HG02938 (cell line): ENCODE measurements around the gene HBZ.
"Not testable (repeated sequence)": the region's sequence is repeated elsewhere in the genome, so short reads cannot be mapped to it uniquely, and the experiment has no call there.

ENCODE experiments used
- ATAC-seq: cut with Tn5 transposase; IDR thresholded peaks from one replicate; pipeline ENCODE4 v1.9.1; 2021; ENCODE audit warnings: mild to moderate bottlenecking, moderate library complexity; ENCODE audit not compliant: unreplicated experiment

The HBZ gene

DNA sequence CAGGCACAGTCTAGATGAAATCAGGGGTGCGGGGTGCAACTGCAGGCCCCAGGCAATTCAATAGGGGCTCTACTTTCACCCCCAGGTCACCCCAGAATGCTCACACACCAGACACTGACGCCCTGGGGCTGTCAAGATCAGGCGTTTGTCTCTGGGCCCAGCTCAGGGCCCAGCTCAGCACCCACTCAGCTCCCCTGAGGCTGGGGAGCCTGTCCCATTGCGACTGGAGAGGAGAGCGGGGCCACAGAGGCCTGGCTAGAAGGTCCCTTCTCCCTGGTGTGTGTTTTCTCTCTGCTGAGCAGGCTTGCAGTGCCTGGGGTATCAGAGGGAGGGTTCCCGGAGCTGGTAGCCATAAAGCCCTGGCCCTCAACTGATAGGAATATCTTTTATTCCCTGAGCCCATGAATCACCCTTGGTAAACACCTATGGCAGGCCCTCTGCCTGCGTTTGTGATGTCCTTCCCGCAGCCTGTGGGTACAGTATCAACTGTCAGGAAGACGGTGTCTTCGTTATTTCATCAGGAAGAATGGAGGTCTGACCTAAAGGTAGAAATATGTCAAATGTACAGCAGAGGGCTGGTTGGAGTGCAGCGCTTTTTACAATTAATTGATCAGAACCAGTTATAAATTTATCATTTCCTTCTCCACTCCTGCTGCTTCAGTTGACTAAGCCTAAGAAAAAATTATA lies 25.7 kb downstream of the HBZ start:
- no peak for ATAC-seq

DNA sequence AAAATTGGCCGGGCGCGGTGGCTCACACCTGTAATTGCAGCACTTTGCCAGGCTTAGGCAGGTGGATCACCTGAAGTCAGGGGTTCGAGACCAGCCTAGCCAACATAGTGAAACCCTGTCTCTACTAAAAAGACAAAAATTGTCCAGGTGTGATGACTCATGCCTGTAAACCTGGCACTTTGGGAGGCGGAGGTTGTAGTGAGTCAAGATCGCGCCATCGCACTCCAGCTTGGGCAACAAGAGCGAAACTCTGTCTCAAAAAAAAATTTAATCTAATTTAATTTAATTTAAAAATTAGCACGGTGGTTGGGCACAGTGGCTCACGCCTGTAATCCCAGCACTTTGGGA lies 26.2 kb downstream of the HBZ start:
- ATAC-seq = no peak

DNA sequence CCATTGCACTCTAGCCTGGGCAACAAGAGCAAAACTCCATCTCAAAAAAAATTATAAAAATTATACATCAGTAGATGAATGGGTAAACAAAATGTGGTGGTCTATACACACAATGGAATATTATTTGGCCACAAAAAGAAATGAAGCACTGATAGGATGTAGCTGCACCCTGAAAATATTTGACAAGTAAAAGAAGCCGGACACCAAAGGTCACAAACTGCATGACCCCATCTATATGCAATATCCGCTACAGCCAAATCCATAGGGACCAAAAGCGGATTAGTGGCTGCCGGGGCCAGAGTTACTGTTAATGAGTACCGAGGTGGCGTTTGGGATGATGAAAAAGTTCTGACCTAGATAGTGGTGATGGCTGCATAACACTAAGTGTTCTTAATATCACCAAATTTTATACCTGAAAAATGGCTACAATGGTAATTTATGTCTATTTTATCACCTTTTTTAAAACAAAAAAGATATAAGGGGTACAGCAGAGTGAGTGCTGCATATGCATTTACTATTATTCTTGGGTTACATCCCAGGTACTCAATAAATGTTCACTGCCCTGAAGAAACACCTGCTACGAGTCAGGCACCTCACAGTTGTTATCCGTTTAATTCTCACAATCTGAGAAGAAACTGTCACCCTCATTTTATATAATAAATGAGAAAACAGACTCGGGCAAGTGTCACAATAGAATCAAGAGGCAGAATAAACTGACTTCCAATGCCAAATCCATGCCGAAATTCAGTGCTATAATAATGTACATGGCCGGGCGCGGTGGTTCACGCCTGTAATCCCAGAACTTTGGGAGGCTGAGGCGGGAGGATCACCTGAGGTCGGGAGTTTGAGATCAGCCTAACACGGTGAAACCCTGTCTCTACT lies 27.0 kb downstream of the HBZ start:
- ATAC-seq = no peak

DNA sequence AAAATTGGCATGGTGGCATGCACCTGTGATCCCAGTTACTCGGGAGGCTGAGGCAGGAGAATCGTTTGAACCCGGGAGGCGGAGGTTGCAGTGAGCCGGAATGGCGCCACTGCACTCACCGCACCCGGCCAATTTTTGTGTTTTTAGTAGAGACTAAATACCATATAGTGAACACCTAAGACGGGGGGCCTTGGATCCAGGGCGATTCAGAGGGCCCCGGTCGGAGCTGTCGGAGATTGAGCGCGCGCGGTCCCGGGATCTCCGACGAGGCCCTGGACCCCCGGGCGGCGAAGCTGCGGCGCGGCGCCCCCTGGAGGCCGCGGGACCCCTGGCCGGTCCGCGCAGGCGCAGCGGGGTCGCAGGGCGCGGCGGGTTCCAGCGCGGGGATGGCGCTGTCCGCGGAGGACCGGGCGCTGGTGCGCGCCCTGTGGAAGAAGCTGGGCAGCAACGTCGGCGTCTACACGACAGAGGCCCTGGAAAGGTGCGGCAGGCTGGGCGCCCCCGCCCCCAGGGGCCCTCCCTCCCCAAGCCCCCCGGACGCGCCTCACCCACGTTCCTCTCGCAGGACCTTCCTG lies 27.7 kb downstream of the HBZ start, which contains the start of gene HBQ1:
Gene HBQ1, plus strand, starts transcription at position 359 of the 575 bp plus-strand sequence. Its CDS starts 28 bp downstream, at position 387.
- no peak for ATAC-seq

DNA sequence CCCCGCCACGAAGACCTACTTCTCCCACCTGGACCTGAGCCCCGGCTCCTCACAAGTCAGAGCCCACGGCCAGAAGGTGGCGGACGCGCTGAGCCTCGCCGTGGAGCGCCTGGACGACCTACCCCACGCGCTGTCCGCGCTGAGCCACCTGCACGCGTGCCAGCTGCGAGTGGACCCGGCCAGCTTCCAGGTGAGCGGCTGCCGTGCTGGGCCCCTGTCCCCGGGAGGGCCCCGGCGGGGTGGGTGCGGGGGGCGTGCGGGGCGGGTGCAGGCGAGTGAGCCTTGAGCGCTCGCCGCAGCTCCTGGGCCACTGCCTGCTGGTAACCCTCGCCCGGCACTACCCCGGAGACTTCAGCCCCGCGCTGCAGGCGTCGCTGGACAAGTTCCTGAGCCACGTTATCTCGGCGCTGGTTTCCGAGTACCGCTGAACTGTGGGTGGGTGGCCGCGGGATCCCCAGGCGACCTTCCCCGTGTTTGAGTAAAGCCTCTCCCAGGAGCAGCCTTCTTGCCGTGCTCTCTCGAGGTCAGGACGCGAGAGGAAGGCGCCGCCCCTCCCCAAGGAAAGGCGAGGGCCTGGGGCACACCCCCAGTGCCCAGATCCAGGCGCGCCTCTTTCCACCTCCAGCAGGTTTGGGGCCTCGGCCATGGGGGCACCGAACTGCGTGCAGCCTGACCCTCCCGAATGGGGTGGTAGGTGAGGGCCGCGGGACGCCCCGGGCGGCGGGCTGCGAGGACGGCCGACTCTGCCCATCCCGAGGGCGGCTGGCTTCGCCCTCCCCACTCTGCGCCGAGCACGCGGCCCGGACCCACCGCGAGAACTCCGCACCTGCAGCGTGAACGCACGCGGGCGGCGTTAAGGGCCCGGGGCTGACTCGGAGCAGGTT lies 28.5 kb downstream of the HBZ start:
- ATAC-seq = no peak

DNA sequence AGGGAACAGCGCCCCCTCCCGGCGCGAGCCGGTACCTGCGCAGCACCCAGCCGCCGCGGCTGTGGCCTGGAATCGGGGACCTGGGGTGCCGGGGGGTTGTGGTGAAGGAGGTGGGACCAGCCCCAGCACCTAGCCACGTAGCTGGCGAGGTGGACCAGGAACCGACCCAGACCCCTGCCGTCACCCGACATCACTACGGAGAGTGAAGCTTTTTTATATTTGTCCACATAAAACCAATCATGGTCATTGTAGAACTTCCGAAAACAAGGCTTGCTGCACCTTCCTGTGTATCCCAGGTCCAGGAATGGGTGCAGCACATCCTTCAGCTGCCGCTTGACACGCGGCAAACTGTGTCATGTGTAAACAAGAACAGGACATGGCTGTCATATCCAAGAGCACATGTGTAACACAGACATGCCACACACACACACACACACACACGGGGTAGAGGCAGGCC lies 29.1 kb downstream of the HBZ start:
- ATAC-seq = no peak

DNA sequence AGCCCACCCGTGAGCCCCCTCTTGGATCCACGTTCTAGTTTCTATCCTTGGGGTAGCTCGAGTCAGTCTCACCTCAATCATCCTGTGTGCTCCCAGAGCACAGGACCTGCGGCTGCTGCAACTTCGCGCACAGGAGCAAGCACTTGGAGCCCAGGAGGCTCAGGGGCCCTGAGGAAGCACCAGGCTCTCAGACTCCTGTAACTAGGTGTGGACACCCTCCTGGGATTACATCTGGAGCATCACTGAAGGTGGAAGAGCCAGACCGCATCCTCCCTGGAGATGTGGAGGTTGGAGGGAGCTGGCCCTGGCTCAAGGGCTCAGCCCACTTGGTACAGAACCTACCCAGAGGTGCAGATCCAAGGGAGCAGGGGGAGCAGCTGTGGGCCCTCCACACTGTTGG lies 30.6 kb downstream of the HBZ start:
- no peak for ATAC-seq

DNA sequence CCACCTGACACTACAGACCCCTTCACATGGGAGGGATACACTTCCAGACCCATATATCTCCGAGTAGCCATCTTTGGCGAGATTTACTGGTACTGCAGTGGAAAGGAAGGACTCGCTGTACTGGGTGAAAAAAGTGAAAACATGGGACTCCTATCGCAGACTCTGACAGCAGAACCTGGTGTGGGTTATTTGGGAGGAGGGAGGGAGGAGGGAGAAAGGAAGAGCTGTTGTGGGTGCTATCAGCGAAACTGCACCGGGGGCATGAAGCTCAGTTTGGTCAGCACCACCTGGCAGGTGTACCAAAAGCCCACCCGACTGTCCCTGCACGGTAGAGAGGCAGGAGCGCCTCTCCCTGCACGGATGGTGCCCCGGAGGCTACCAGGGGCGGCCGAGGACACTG lies 32.8 kb downstream of the HBZ start:
- ATAC-seq = no peak

DNA sequence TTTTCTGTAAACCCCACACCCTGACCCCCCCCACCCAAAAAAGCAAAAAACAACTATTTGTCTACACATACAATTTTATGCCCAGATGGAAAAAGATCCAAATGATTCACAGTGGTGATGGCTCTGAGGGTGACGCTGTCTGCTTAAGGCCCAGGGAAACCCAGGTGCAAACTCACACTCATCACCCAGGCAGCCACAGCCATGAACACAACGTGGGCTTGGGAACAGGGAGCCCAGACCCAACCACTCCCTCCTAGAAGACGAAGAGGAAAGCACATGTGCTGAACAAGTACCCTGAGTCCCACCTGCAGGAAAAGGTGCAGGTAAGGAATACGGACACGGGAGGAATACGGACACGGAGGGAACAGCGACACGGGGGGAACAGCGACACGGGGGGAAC lies 33.2 kb downstream of the HBZ start:
- ATAC-seq = no peak

DNA sequence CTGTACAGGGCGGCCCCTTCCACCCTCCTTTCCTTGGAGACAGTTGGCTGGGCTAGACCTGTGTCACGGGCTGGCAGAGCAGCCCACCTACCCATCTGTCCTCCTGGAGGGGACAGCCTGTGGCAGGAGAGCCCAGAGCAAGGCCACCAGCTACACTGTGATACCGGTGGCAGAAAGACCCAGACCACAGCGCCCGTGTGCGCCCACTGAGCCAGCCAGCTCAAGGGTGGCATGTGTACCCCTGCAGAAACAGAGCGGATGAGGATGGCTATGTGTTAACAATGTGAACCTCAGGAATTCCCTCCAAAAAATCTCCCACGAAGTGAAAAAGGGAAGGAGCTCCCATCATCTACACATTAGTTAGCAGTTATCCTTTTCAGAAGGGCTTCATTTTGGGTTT lies 34.9 kb downstream of the HBZ start:
- no peak for ATAC-seq

DNA sequence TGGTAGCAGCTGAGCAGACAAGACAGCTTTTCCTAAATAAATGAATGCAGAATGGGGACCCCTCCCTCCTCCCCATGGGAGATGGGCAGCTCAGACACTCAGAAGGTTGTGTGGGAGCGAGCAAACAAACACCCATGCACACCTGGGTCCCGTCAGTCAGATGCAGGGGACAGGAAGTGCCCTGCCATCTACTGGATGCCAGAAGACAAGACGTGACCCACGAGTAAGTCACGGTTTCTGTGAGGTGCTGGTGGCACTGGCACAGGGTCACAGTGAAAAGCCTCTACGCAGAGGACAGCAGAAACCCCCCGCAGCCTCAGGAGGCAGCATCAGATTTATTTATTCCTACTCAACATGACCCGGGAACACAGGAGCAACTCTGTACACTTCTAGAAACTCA lies 36.2 kb downstream of the HBZ start:
- no peak for ATAC-seq

DNA sequence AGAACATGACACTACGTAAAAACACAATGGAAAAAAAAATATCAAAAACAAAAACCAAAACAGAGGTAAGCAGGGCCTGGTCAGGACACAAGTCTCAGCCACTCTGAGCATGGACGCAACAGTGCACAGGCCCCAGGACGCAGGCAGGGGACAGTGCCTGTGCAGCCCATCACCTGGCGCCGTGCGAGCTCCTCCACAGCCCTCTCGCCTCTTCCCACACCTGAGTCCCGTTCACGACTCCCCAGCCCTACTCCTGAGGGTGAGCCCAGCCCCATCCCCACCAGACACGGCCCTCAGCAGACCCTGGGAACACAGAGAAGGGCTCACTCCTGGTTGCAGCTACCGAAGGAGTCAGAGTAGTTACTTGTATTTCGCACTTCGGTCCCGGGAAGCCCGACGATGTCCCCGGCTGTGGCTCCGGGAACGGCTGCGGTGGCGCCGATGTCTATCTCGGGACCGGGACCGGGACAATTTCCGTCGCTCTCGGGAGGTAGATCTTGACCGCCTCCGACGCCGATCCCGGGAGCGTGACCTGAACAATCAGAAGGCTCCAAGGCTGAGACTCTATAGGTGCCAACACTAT lies 37.3 kb downstream of the HBZ start:
- no peak for ATAC-seq

DNA sequence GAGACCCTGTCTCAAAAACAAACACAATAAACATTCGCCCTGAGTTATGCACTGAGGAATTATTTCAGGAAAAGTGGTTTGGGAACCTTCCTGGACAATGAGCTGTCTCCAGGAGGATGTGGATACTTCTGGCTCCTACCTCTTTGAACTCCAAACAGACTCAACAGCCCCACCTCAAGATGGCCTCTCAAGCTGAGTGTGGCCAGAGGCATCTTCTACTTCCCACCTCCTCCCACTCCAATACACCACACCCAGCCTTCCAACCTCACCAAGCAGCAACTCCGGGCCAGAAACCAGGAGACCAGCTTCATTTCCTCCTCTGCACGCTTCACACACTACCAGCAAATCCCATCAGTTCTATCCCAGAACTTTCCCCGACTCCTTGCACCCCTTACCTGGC lies 39.4 kb downstream of the HBZ start:
- ATAC-seq = no peak

DNA sequence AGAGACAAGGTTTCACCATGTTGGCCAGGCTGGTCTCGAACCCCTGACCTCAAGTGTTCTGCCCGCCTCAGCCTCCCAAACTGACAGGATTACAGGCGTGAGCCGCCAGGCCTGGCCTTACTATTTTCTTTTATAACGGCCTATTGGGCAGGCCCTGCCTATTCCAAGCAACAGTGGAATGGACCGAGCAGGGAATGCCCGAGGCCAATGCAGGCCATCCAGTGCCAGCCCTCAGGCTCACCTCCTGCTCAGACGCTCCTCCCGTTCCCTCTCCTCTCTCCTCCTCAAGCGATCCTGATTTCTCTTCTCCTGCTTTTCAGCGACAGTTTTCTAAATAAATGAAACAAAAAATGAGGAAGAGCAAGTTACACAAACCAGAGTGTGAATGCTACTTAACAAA lies 40.2 kb downstream of the HBZ start:
- ATAC-seq = no peak

DNA sequence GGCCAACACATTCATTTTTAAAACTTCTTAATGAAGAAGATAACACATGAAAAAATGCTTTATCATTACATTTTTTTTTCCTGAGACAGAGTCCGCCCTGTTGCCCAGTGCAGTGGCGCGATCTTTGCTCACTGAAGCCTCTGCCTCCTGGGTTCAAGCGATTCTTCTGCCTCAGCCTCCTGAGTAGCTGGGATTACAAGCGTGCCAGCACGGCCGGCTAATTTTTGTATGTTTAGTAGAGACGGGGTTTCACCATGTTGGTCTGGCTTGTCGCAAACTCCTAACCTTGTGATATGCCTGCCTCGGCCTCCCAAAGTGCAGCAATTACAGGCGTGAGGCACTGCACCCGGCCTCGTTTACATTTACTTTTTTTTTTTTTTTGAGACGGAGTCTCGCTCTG lies 41.0 kb downstream of the HBZ start:
- ATAC-seq = no peak

DNA sequence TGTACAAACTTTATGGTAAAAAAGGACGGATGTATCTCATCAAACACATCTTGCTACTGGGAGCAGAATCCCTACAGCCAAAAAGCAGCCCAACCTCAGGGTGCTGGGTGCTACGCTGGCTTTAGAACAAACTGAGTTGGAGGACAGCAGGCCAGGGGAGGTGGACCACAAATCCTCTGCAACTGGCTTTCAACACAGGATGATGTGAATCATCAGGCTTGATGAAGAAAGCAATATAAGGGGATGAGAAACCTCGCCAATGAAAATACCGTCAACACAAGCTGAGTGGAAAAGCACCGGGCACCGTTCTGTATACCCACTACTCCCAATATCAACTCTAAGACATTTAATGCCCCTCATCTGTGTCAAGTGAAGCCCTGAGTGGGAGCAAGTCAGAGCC lies 42.1 kb downstream of the HBZ start:
- no peak for ATAC-seq

DNA sequence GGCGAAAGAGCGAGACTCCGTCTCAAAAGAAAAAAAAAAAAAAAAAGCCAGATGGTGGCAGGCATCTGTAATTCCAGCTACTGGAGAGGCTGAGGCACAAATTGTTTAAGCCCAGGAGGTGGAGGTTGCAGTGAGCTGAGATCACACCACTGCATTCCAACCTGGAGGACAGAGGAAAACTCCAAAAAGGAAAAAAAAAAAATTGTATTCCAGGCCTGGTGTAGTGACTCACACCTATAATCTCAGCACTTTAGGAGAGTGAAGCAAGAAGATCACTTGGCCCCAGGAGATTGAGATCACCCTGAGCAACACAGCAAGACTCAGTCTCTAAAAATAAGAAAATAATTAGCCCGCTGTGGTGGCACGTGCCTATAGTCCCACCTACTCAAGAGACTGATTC lies 47.9 kb downstream of the HBZ start:
- no peak for ATAC-seq

DNA sequence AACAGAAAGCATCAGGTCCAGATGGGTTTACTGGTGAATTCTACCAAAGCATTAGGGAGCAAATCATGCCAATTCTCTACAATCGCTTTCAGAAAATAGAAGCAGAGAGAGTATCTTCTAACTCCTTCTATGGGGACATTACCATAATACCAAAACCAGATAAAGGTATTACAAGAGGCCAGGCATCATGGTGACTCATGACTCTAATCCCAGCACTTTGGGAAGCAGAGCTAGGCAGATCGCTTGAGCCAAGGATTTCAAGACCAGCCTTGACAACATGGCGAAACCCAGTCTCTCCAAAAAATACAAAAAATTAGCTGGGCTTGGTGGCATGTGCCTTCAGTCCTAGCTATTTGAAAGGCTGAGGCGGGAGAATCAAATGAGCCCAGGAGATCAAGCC lies 50.8 kb downstream of the HBZ start:
- no peak for ATAC-seq

DNA sequence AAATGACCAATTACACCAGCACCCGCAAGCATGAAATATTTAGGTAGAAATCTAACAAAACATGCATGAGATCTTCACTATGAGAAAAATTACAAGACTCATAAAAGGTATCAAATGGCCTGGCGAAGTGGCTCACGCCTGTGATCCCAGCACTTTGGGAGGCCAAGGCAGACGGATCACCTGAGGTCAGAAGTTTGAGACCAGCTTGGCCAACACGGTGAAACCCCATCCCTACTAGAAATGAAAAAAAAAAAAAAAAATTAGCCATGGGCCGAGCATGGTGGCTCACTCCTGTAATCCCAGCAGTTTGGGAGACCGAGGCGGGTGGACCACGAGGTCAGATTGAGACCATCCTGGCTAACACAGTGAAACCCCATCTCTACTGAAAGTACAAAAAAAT lies 51.6 kb downstream of the HBZ start:
- ATAC-seq = not testable (repeated sequence)
